Colon (tissue), 2 donors: ENCODE data around the gene MYRIP.

Experiments used
- FAIRE-seq: peaks from 2 replicates; lab custom pipeline; 2012; peaks lifted over from hg19 to GRCh38; lab: Jason Lieb, UNC
- donor health status: control.
- donor health status: control.

Gene MYRIP

DNA sequence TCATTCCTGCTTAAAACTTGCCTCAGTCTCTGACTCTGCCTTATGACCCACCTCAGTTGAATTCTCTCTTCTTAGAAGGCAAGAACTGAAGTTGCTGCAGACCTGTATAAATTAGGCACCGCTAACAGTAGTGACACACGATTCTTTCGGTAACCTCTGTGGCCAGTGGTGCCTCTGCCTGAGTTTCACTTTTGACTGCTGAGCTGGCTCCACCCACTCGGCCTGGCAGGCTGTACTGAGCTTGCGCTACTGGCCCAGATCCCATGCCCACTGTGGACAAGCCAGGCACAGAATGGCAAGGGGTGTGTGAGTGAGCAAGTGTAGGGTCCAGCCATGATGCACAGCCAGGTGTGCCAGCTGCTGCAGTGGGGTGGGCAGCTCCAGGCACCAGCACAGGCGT is 481.0 kb downstream of the MYRIP start:
- no peak for FAIRE-seq

DNA sequence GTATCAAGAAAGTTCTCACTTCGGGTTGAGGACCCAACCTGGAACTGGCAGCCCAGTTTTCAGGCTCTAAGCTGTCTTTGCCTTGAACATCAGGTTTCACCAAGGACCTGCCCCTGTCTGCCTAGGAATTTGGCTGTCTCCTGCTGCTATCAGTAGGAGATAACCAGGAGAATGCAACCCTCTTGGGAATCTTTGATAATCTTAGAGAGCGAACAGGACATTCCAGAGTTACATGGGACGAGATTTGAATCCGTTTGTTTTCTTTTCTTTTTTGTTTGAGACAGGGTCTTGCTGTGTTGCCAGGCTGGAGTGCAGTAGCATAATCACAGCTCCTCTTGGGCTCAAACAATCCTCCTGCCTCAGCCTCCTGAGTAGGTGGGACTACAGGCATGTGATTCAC is 482.1 kb downstream of the MYRIP start:
- no peak for FAIRE-seq

DNA sequence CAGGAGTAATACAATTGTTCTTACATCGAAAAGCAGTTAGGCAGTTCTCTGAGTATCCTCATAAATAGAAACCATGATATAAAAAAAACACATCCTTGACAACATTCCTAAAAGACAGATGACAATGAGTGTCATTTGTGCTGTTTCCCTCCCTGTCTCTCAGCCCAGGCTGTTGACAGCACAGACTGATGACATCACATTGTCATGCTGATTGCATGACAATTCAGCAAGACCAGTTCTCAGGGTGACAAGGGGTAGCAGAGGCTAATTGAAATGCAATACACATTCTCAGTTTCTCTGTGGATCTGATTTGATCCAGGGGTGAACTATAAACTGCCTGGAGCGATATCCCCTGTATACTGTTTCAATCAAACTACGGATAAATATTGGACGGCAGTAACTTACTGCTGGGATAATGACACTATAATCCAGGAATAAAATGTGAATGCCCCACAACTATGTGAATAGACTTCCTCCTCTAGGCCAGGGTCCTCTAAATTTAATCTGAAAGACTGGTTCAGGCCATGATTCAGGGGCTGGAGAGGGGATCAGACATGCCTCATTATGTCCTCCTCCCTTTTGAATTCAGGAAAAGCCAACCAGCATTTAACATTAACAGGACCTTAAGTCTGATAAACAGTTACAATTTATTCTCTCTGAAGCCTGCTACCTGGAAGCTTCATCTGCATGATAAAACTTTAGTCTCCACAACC is 483.4 kb downstream of the MYRIP start:
- FAIRE-seq, result no peak

DNA sequence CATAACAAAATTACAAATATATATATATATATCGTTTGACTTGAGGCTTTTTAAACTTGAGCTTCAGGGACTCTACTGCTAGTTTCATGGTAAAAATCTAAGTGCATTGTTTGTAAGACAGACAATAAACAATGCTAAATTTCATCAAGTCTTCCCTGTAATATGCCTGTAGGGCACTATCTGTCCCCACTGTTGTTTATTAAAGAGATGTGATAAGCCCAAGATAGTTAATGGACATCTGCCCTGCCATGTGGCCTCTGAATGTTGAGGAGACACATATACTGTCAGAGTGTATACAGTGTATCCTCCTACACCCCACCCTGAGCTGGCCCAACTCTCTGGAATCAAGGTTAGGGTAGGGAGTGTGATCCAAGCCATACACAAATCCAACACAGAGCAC is 485.0 kb downstream of the MYRIP start:
- FAIRE-seq, result no peak

DNA sequence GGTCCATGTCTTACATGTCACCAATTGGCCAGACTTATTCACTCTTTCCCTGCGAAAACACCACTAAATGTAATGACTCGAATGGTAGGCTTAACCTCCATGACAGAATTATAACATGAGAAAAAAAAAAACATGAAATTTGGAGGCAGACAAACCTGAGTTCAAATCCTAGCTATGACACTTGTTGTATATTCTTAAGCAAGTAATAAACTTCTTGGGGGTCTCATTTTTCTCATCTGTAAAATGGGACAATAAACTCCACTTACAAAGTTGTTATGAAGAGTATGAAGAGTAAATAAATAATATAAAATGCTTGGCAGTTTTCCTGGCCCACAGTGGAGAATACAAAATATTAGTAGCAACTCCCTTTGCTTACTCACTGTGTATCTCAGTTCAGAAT is 488.7 kb downstream of the MYRIP start:
- no peak for FAIRE-seq

DNA sequence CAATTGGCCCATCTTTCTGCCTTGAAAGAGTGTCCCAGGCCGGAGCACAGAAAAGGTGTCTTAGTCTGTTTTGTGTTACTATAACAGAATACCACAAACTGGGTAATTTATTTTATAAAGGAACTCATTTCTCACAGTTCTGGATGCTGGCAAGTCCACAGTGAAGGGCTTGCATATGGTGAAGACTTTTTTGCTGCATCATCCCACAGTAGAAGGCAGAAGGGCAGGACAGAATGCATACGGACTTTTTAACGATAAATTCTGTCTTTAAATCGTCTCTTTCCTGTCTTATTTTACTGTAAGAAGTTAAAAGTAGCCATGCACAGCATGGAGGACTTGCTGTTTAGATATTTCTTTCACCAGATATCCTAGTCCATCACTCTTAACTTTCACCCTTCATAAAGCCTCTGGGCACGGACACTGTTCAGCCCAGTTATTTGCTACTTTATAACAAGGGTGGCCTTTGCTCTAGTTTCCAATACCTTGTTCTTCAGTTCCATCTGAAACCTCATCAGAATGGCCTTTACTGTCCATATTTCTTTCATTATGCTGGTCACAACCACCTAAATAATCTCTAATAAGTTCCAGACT is 489.8 kb downstream of the MYRIP start:
- no peak for FAIRE-seq

DNA sequence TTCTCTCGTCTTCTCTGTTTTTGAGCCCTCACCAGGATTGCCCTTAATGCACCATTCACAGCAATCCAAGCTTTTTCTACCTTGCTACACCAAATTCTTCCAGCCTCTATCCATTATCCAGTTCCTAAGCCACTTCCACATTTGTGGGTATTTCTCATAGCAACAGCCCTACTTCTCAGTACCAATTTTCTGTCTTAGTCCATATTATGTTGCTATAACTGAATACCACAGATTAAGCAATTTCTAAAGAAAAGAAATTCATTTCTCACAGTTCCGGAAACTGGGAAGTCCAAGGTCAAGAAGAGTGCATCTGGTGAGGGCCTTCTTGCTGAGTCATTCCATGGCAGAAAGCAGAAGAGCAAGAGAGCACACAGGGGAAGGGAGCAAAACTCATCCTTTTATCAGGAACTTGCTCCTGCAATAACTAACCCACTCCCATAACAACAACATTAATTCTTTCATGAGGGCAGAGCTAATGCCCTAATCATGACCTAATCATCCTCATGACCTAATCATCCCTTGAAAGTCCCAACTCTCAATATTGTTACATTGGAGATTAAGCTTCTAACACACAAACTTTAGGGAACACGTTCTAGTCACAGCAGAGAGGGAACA is 490.4 kb downstream of the MYRIP start:
- no peak for FAIRE-seq

DNA sequence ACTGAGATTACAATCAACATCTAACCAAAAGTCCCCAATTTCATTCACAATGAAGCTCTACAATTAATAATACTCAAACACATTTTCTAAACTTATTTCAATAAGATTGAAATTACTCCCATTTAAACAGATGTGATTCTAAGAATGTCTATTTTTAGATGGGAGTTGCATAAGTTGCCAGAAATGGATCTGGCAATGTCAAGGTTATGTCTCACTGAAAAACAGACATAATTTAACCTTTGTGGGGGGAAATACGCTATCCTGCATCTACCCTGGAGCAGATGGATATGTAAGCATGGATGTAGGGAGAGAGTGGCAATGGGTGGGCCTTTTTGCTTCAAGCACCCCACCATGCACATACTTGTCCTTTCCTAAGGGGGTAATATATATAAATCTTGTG is 493.4 kb downstream of the MYRIP start:
- FAIRE-seq, result no peak

DNA sequence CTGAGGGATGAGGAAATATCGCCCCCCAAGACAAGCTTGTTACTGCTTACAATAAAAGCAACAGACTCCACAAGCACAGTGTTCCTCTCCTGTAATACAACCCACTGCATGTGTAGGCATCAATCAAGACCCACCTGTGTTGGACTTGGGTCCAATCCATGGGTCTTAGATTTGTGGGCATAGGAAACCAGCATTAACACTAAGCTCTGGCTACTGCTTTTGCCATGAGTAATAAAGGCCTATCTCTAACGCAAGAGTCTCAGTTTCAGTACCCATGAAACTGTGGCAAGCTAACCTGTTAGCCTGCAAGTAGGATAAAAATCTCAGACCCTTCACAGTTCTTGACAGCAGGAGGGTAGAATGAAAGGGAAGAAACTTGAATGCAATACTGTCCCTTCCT is 494.9 kb downstream of the MYRIP start:
- no peak for FAIRE-seq

DNA sequence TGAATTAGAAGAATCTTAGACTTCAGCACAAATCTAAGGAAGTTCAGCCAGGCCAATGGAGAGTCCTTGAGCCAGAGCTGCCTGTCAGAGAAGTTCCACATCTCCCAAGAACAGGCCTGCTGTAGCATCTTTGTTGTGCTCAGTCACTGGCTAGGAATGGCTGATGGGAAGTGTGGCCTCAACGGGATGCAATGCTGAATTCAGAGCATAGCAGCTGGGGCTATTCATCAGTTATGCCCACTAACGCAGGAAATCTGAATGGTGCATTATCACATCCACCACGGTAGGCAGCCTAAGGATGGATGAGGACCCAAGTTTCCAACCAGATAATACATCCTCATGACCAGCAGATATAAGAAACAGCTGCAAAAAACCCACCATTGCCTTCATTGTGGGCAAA is 496.9 kb downstream of the MYRIP start:
- FAIRE-seq, result no peak

DNA sequence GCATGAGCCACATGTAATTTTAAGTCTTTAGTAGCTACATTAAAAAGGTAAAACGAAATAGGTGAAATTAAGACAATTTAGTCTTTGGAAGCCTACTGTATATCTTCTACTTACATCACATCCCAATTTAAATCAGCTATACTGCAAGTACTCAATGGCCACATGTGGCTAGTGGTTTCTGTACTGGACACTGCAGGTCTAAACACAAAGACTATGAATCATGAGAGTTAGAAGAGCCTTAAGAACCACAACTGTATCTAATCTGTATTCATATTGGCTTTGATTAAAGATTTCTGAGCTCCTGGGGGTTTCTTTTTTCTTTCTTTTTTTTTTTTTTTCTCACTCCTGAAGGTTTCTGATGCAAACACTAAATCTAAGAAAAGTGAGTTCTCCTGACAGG is 497.8 kb downstream of the MYRIP start:
- no peak for FAIRE-seq

DNA sequence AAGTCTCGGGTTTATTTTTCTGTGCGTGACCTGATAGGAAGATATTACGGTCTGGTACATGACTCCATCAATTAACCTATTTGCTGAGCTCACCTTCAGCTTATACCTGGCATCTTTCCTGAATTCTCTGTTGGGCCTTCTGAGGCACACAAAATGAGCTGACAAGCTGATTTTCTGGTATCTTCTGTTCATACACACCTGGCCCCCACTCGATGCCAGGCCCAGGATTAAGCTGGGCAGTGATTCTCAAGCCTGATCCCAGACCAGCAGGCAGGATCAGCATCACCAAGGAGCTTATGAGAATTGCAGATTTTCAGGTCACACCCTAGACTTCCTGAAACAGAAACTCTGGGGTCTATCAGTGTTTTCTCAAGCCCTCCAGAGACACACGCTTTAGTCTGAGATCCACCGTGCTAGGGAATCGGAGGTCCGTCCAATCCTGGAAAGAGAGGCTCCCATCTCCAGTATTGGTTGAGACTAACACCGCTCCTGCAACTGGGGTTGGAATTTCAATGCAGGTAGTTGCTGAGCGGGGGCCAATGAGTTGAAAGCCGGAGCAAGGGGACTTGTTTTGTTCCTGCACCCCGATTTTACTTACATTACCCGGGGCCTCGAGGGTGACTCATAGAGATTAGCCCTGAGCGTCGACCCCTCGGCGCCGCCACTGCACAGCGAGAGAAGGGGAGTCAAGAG is 499.5 kb downstream of the MYRIP start:
- no peak for FAIRE-seq

DNA sequence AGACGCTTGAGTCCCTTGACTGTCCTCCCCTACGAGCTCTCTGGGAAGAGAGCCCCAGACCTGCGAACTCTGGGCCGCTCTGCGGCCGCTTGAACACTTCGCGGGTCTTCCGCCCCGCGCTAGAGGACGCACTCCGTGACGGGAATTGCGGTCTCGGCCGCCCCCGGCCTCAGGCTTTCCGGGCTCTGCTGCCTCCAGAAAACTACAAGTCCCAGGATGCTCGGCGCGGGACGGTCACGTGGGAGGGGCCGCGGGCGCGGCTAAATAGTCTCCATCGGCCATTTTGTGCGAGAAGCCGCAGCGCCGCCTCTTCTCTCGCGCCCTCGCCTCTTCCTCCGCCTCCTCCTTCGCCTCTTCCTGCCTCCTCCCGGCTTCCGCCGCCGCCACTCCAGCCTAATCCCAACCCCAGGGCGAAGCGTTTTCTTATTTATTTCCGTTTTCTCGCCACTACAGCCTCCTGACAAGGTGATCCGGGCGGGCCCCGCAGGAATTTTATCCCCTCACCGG is 500.1 kb downstream of the MYRIP start, which contains the start of gene EIF1B:
TSS of gene EIF1B (plus strand) at position 290 of the 507 bp plus-strand sequence. CDS start 235 bp downstream, outside the sequence.
- FAIRE-seq, result no peak
